Measurements from ENCODE around the gene AP1M2. TPM values are rescaled to one million over a fixed set of nuclear protein-coding genes. Genes with fewer than 3 reads are reported as not detected.
A peak's percentile ranks its signal among the peaks of the same experiment; 100 is the strongest.
"Not testable (repeated sequence)": the region's sequence is repeated elsewhere in the genome, so short reads cannot be mapped to it uniquely, and the experiment has no call there.

Gene AP1M2
- total RNA-seq, 1 donor from 2014 or later = 0.45 TPM

DNA sequence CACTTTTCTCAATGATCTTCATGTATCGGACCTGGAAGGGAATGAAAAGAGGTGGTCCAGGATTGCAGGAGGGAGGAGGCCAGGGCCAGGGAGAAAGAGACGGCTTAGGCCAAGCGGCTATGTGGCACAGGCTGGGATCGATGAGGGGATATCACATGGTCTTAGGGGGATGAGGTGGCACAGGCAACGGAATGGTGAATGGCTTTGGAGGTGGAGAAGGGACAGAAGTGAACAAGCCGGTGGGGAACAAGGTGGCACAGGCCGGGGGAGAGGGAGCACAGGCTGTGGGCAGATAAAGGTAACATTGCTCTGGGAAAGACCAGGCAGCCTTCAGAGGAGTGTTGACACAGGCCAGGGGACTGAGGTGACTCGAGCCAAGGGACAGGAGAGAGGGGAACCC, 12.7 kb downstream of the AP1M2 start:
- Mint-ChIP-seq H3K4me3 (ENCODE audit: unreplicated experiment) (no peak overlapping the region), H3K27me3 (ENCODE audit: low read depth) (no peaks in the 10 kb centered on the region), H3K36me3 (ENCODE audit: low read depth) (no peaks in the 10 kb centered on the region), H3K4me1 (ENCODE audit: low read depth) (peaks cover 8% of the 10 kb centered on the region), H3K9me3 (ENCODE audit: low read depth) (no peaks in the 10 kb centered on the region), H3K27ac (ENCODE audit: unreplicated experiment) (no peak overlapping the region)
- no peak for TF ChIP-seq CTCF (IDR thresholded peaks at IDR 0.05)
- no peak for DNase-seq (ENCODE audit: low spot score)

- not testable (repeated sequence) for H3K9me3 Mint-ChIP-seq (ENCODE audit: low read depth); DNase-seq (ENCODE audit: low spot score); H3K27ac Mint-ChIP-seq (ENCODE audit: unreplicated experiment); H3K36me3 Mint-ChIP-seq (ENCODE audit: low read depth); H3K27me3 Mint-ChIP-seq (ENCODE audit: low read depth); H3K4me3 Mint-ChIP-seq (ENCODE audit: unreplicated experiment)
- peaks cover 14% of the 10 kb centered on the region for H3K4me1 Mint-ChIP-seq (ENCODE audit: low read depth)
Measured at GRCh38 chr19:10573793-10574192, 13.3 kb downstream of the AP1M2 start.

DNA sequence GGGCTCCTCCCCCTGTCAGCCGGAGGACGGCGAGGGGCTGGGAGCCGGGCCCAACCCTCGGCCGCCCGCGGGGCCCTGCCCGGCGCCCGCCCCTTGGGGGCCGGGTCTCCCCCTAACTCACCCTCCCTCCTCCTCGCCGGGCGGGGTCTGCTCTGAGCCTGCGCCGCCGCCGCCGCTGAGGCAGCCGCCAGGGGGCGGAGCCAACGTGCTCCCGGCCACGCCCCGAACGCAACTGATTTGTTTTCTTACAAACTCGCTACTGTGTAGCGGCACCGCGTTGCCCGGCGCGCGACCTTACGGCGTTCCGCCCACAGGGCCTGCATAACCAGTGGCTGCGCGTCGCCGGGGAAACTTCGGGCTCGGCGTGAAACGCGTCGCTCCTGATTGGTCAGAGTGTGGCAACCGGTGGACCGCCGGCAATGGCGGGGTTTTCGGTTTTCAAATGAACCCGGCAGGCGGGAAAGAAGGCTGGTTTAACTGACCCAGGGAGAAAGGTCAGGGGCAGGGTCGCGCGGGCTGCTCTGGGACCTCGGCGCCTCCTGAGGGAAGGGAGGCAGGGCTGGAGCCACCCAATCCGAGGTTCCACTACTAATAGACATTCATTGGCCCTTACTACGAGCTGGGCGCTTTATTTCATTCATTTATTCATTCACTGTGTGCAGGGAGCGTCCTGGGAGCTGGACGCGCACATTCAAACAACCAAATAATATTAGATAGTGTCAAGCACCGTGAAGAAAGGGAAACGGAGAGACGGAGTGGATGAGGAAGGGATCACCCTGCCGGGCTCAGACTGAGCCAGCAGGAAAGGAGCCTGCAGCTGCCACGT, 18.1 kb downstream of the AP1M2 start, which contains the start of gene CDKN2D:
TSS of gene CDKN2D (minus strand) at position 154 of the 826 bp plus-strand sequence. CDS start 326 bp downstream, outside the sequence.
- peak; percentile 100 for DNase-seq (ENCODE audit: low spot score)
- H3K27me3 Mint-ChIP-seq (ENCODE audit: low read depth) = no peaks in the 10 kb centered on the region
- peak within 1 kb of the TSS; percentile 84 for H3K4me3 Mint-ChIP-seq (ENCODE audit: unreplicated experiment)
- TF ChIP-seq CTCF (IDR thresholded peaks at IDR 0.05) = peak; percentile 24
- H3K4me1 Mint-ChIP-seq (ENCODE audit: low read depth) = peaks cover 42% of the 10 kb centered on the region
- H3K27ac Mint-ChIP-seq (ENCODE audit: unreplicated experiment) = peak within 1 kb of the TSS; percentile 82
- H3K9me3 Mint-ChIP-seq (ENCODE audit: low read depth) = no peaks in the 10 kb centered on the region
- no peaks in the 10 kb centered on the region for H3K36me3 Mint-ChIP-seq (ENCODE audit: low read depth)

GRCh38 chr19:10568062-10568825, 18.9 kb downstream of the AP1M2 start:
- peaks cover 42% of the 10 kb centered on the region for H3K4me1 Mint-ChIP-seq (ENCODE audit: low read depth)
- no peak for TF ChIP-seq CTCF (IDR thresholded peaks at IDR 0.05)
- H3K36me3 Mint-ChIP-seq (ENCODE audit: low read depth) = no peaks in the 10 kb centered on the region
- H3K4me3 Mint-ChIP-seq (ENCODE audit: unreplicated experiment) = peak overlapping the region; percentile 84
- no peaks in the 10 kb centered on the region for H3K9me3 Mint-ChIP-seq (ENCODE audit: low read depth)
- DNase-seq (ENCODE audit: low spot score) = peak; percentile 90
- H3K27ac Mint-ChIP-seq (ENCODE audit: unreplicated experiment) = no peak overlapping the region
- H3K27me3 Mint-ChIP-seq (ENCODE audit: low read depth) = no peaks in the 10 kb centered on the region

GRCh38 chr19:10567656-10568055, 19.5 kb downstream of the AP1M2 start:
- Mint-ChIP-seq H3K27ac (ENCODE audit: unreplicated experiment) (no peak overlapping the region), H3K36me3 (ENCODE audit: low read depth) (no peaks in the 10 kb centered on the region), H3K9me3 (ENCODE audit: low read depth) (no peaks in the 10 kb centered on the region), H3K27me3 (ENCODE audit: low read depth) (no peaks in the 10 kb centered on the region), H3K4me1 (ENCODE audit: low read depth) (peaks cover 42% of the 10 kb centered on the region), H3K4me3 (ENCODE audit: unreplicated experiment) (peak overlapping the region; percentile 84)
- no peak for DNase-seq (ENCODE audit: low spot score)
- TF ChIP-seq CTCF (IDR thresholded peaks at IDR 0.05) = no peak
